Smooth muscle cell (in vitro differentiated cells): Measurements from ENCODE around the gene TBC1D3B. TPM values are rescaled to one million over a fixed set of nuclear protein-coding genes. Genes with fewer than 3 reads are reported as not detected.

Experiments used
- DNase-seq: peaks from one replicate; lab custom pipeline; 2025; ENCODE audit not compliant: unreplicated experiment; lab: John Stamatoyannopoulos, UW
- H2AFZ ChIP-seq: fragments of 200-600 bp; sonication (generic); 2 replicates; pipeline ENCODE4 v1.6.0; 2016; ENCODE audit warnings: antibody characterized with exemption, low read depth, mild to moderate bottlenecking
- H3F3A ChIP-seq: fragments of 200-600 bp; sonication (generic); 2 replicates; pipeline ENCODE4 v1.6.0; 2017; ENCODE audit warnings: antibody characterized with exemption, low read depth
- H3K27ac ChIP-seq: fragments of 200-600 bp; sonication (generic); 2 replicates; pipeline ENCODE4 v1.5.1; 2016; ENCODE audit warnings: low read depth, mild to moderate bottlenecking
- H3K27me3 ChIP-seq: fragments of 200-600 bp; sonication (generic); 2 replicates; pipeline ENCODE4 v1.6.1; 2016; ENCODE audit warnings: low read depth, mild to moderate bottlenecking
- H3K36me3 ChIP-seq: fragments of 200-600 bp; sonication (generic); 2 replicates; pipeline ENCODE4 v1.5.1; 2016; ENCODE audit warnings: low read depth
- H3K4me1 ChIP-seq: fragments of 200-600 bp; sonication (generic); 2 replicates; pipeline ENCODE4 v1.5.1; 2016; ENCODE audit warnings: low read depth
- H3K4me2 ChIP-seq: fragments of 200-600 bp; sonication (generic); 2 replicates; pipeline ENCODE4 v1.6.0; 2016; ENCODE audit warnings: mild to moderate bottlenecking
- H3K4me3 ChIP-seq: fragments of 200-600 bp; sonication (generic); 2 replicates; pipeline ENCODE4 v1.5.1; 2016; ENCODE audit warnings: mild to moderate bottlenecking
- H3K79me2 ChIP-seq: fragments of 200-600 bp; sonication (generic); 2 replicates; pipeline ENCODE4 v1.6.0; 2016; ENCODE audit warnings: low read depth, mild to moderate bottlenecking
- H3K9ac ChIP-seq: fragments of 200-600 bp; sonication (generic); 2 replicates; pipeline ENCODE4 v1.6.0; 2016; ENCODE audit warnings: low read depth
- H3K9me3 ChIP-seq: fragments of 200-600 bp; sonication (generic); replicated peaks from 2 replicates; pipeline ENCODE4 v1.5.1; 2016; ENCODE audit warnings: low read depth
- H4K20me1 ChIP-seq: fragments of 200-600 bp; sonication (generic); 2 replicates; pipeline ENCODE4 v1.6.0; 2016; ENCODE audit warnings: low read depth
- WGBS: methylation state at CpG from one replicate; pipeline ENCODE4 v1.1.7; 2016; ENCODE audit warnings: low lambda C conversion rate; 5-methylcytosine and 5-hydroxymethylcytosine counted together
- polyA plus RNA-seq: library from polyadenylated mRNA; unstranded; fragments of >200 nt; fragmentation: Nextera tagmentation; extraction: Ambion mirVana; gene quantifications from 2 replicates; pipeline ENCODE4 v1.2.1, GENCODE V29; 2016
- total RNA-seq: library from RNA; depleted of rRNA; stranded (reverse); fragments of >200 nt; gene quantifications from 2 replicates; pipeline ENCODE4 v1.2.3, GENCODE V29; 2014
- TF ChIP-seq, protein P1 (sequence below): fragments of 200-600 bp; sonication (generic); IDR thresholded peaks from 2 replicates; pipeline ENCODE4 v1.5.1; 2017; ENCODE audit warnings: borderline replicate concordance, mild to moderate bottlenecking, antibody characterized with exemption; ENCODE audit not compliant: insufficient read depth, poor library complexity, severe bottlenecking

The TBC1D3B gene
- total and polyA plus RNA-seq, 2 experiments from 2014 or later, result 1.4 TPM; not detected in 1

DNA sequence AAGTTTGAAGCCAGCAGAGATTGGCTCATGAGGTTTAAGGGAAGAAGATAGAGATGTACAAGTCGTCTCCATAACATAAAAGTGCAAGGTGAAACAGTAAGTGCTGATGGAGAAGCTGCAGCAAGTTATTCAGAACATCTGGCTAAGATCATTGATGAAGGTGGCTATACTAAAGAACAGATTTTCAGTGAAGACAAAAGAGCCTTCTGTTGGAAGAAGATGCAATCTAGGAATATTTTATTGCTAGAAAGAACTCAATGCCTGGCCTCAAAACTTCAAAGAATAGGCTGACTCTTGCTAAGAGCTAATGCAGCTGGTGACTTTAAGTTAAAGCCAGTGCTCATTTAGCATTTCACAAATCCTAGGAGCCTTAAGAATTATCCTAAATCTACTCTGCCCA, 46.8 kb downstream of the TBC1D3B start:
- TF ChIP-seq, protein P1, sequence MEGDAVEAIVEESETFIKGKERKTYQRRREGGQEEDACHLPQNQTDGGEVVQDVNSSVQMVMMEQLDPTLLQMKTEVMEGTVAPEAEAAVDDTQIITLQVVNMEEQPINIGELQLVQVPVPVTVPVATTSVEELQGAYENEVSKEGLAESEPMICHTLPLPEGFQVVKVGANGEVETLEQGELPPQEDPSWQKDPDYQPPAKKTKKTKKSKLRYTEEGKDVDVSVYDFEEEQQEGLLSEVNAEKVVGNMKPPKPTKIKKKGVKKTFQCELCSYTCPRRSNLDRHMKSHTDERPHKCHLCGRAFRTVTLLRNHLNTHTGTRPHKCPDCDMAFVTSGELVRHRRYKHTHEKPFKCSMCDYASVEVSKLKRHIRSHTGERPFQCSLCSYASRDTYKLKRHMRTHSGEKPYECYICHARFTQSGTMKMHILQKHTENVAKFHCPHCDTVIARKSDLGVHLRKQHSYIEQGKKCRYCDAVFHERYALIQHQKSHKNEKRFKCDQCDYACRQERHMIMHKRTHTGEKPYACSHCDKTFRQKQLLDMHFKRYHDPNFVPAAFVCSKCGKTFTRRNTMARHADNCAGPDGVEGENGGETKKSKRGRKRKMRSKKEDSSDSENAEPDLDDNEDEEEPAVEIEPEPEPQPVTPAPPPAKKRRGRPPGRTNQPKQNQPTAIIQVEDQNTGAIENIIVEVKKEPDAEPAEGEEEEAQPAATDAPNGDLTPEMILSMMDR, result no peak
- Histone ChIP-seq H3K27ac (no peak overlapping the region), H3K27me3 (peaks cover 21% of the 10 kb centered on the region), H3K4me3 (no peak overlapping the region), H3K36me3 (no peaks in the 10 kb centered on the region), H3F3A (no peaks in the 10 kb centered on the region), H3K9me3 (no peaks in the 10 kb centered on the region), H3K4me1 (no peaks in the 10 kb centered on the region), H2AFZ (no peak overlapping the region), H3K4me2 (no peak overlapping the region), H4K20me1 (no peaks in the 10 kb centered on the region), H3K9ac (no peak overlapping the region), H3K79me2 (no peaks in the 10 kb centered on the region)
- DNase-seq, result no peak
- 85% methylated on average over 1 of the region's 1 CpG for WGBS

DNA sequence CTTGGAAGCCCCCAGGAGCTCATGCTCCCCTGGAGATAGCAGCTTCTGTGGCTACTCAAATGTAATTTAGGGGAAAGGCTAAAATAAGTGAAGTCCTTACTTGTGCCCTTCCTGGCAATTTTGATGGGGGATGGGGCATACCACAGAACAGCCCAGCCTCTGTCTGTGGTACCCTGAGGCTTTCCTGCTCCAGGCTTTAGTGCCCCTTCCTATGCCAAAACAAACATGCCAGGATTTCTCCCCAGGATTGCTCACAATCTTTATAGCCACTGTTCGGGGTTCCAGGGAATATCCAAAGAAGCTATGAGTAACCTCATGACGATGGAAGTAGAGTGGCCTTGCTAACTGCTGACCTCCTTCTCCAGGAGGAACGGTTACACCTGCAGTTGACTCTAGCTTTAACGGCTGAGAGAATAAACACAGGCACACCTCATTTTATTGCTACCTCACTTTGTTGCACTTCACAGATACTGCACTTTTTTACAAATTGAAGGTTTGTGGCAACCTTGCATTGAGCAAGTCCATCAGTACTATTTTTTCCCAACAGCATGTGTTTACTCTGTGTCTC, 47.9 kb downstream of the TBC1D3B start:
- Histone ChIP-seq H4K20me1 (no peaks in the 10 kb centered on the region), H2AFZ (no peak overlapping the region), H3K36me3 (no peaks in the 10 kb centered on the region), H3K4me2 (no peak overlapping the region), H3K4me1 (no peaks in the 10 kb centered on the region), H3K4me3 (no peak overlapping the region), H3K9me3 (no peaks in the 10 kb centered on the region), H3K9ac (no peak overlapping the region), H3F3A (no peaks in the 10 kb centered on the region), H3K79me2 (no peaks in the 10 kb centered on the region), H3K27me3 (peaks cover 21% of the 10 kb centered on the region), H3K27ac (no peak overlapping the region)
- TF ChIP-seq, protein P1, result no peak
- no peak for DNase-seq
- WGBS, result 85% methylated on average over 4 of the region's 4 CpGs

DNA sequence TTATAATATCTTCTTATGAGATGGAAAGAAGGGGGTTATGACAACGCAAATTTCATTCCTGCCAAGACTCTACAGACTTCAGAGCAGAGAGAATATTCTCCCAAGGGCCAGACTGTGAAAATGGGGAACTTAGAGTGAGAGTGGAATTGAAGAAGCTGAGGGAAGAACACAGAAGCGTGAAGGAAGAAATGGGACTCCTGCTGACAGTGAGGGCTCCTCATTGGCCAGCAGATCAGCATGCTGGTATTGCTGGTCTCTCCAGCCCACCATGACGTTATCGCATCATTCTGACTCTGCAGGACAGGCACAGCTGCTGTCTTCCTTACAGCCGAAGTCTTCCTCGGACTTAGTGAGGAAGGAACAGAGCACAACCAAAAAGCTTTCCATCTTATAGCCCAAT, 48.5 kb downstream of the TBC1D3B start:
- H3K9ac ChIP-seq, result no peak overlapping the region
- H3K27ac ChIP-seq, result no peak overlapping the region
- H4K20me1 ChIP-seq, result no peaks in the 10 kb centered on the region
- H3F3A ChIP-seq, result no peaks in the 10 kb centered on the region
- H3K9me3 ChIP-seq, result no peaks in the 10 kb centered on the region
- TF ChIP-seq, protein P1, result no peak
- no peak overlapping the region for H3K4me3 ChIP-seq
- peaks cover 19% of the 10 kb centered on the region for H3K27me3 ChIP-seq
- WGBS, result 86% methylated on average over 6 of the region's 6 CpGs
- H2AFZ ChIP-seq, result no peak overlapping the region
- no peaks in the 10 kb centered on the region for H3K4me1 ChIP-seq
- H3K36me3 ChIP-seq, result no peaks in the 10 kb centered on the region
- H3K4me2 ChIP-seq, result no peak overlapping the region
- no peaks in the 10 kb centered on the region for H3K79me2 ChIP-seq
- DNase-seq, result no peak

DNA sequence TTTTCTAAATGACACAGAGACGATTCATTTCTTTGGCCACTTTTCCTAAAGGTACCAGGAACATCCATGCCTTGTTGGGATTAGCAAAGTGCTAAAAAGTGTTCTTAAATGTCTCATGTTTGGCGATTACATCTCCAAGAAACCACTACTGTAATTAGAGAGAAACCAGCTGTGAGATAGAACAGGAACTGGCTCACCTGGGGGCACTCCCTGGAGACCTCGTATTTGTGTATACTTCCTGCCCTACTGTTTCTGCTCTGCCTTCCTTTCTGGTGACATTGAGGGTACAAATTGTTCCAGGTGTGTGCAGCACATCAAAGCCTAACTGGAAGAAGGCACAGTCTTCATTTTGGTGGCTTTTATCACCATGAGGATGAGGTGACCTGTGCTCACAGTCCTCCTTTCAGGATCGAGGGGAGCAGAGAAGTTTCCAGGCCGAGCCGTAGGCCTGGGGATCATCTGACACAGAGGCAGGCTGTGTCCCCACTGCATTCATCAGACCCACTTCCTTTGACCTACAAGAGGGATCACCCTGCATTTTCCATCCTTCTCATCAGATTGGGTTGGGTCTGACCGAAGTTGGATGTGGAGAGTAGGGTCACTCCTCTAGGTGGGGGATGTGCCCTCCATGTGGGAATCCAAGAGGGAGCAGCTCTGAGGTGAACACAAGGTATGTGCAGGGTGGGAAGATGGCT, 49.1 kb downstream of the TBC1D3B start:
- Histone ChIP-seq H3K4me2 (no peak overlapping the region), H3K4me1 (no peaks in the 10 kb centered on the region), H3K27me3 (peaks cover 16% of the 10 kb centered on the region), H3K36me3 (no peaks in the 10 kb centered on the region), H4K20me1 (no peaks in the 10 kb centered on the region), H3K9ac (no peak overlapping the region), H3F3A (no peaks in the 10 kb centered on the region), H2AFZ (no peak overlapping the region), H3K79me2 (no peaks in the 10 kb centered on the region), H3K9me3 (no peaks in the 10 kb centered on the region), H3K4me3 (no peak overlapping the region), H3K27ac (no peak overlapping the region)
- TF ChIP-seq, protein P1, result no peak
- no peak for DNase-seq
- WGBS, result 85% methylated on average over 7 of the region's 7 CpGs
